Nephron progenitor cell (in vitro differentiated cells): Measurements from ENCODE around the gene SPON1.

Source experiments
- DNase-seq: peaks from one replicate; pipeline ENCODE4 v3.0.0; 2021
- H3K27ac Mint-ChIP-seq: 2 replicates; pipeline ENCODE4 v1.8.0; 2021; ENCODE audit warnings: mild to moderate bottlenecking, moderate library complexity, mixed read lengths
- H3K27me3 Mint-ChIP-seq: 2 replicates; pipeline ENCODE4 v1.8.0; 2021; ENCODE audit warnings: mild to moderate bottlenecking, low read depth, mixed read lengths; ENCODE audit not compliant: poor library complexity
- H3K36me3 Mint-ChIP-seq: 2 replicates; pipeline ENCODE4 v1.8.0; 2021; ENCODE audit warnings: low read depth, mixed read lengths
- H3K4me1 Mint-ChIP-seq: 2 replicates; pipeline ENCODE4 v1.8.0; 2021; ENCODE audit warnings: mixed read lengths
- H3K4me3 Mint-ChIP-seq: 2 replicates; pipeline ENCODE4 v1.8.0; 2021; ENCODE audit warnings: mild to moderate bottlenecking, moderate library complexity, mixed read lengths
- H3K9me3 Mint-ChIP-seq: 2 replicates; pipeline ENCODE4 v1.8.0; 2021; ENCODE audit warnings: mild to moderate bottlenecking, moderate library complexity, mixed read lengths
- CTCF ChIP-seq: fragments of 200-600 bp; sonication (generic); IDR thresholded peaks from 2 replicates; pipeline ENCODE4 v1.5.0; 2021; ENCODE audit warnings: antibody characterized with exemption

The SPON1 gene

GRCh38 chr11:14189874-14190273, 227.4 kb downstream of the SPON1 start:
- no peak overlapping the region for H3K4me3 Mint-ChIP-seq
- H3K9me3 Mint-ChIP-seq, result no peaks in the 10 kb centered on the region
- no peak for TF ChIP-seq CTCF
- H3K4me1 Mint-ChIP-seq, result peaks cover 18% of the 10 kb centered on the region
- no peak overlapping the region for H3K27ac Mint-ChIP-seq
- H3K27me3 Mint-ChIP-seq, result peaks cover 12% of the 10 kb centered on the region
- H3K36me3 Mint-ChIP-seq, result peaks cover 11% of the 10 kb centered on the region
- DNase-seq, result no peak

GRCh38 chr11:14190992-14191778, 228.7 kb downstream of the SPON1 start:
- no peak for TF ChIP-seq CTCF

GRCh38 chr11:14193644-14194043, 231.1 kb downstream of the SPON1 start:
- no peak for TF ChIP-seq CTCF
- Mint-ChIP-seq H3K27me3 (peaks cover 5% of the 10 kb centered on the region), H3K36me3 (no peaks in the 10 kb centered on the region), H3K4me3 (no peak overlapping the region), H3K9me3 (no peaks in the 10 kb centered on the region), H3K4me1 (peaks cover 23% of the 10 kb centered on the region), H3K27ac (no peak overlapping the region)
- no peak for DNase-seq

More at GRCh38 chr11:14190992-14191778, 228.7 kb downstream of the SPON1 start:
- no peaks in the 10 kb centered on the region for H3K9me3 Mint-ChIP-seq
- DNase-seq, result no peak
- no peak overlapping the region for H3K4me3 Mint-ChIP-seq
- peaks cover 7% of the 10 kb centered on the region for H3K36me3 Mint-ChIP-seq
- H3K27ac Mint-ChIP-seq, result peak overlapping the region; percentile 10
- H3K4me1 Mint-ChIP-seq, result peaks cover 21% of the 10 kb centered on the region
- H3K27me3 Mint-ChIP-seq, result peaks cover 12% of the 10 kb centered on the region

GRCh38 chr11:14202251-14203196, 240.0 kb downstream of the SPON1 start:
- no peak for DNase-seq
- Mint-ChIP-seq H3K9me3 (peaks cover 3% of the 10 kb centered on the region), H3K4me3 (no peak overlapping the region), H3K27me3 (no peaks in the 10 kb centered on the region), H3K4me1 (no peaks in the 10 kb centered on the region), H3K27ac (no peak overlapping the region), H3K36me3 (peaks cover 5% of the 10 kb centered on the region)
- TF ChIP-seq CTCF, result no peak

GRCh38 chr11:14203321-14203720, 240.8 kb downstream of the SPON1 start:
- H3K4me1 Mint-ChIP-seq, result no peaks in the 10 kb centered on the region
- no peak for TF ChIP-seq CTCF

More at GRCh38 chr11:14203321-14203720, 240.8 kb downstream of the SPON1 start:
- Mint-ChIP-seq H3K36me3 (peaks cover 5% of the 10 kb centered on the region), H3K27me3 (no peaks in the 10 kb centered on the region), H3K4me3 (no peak overlapping the region), H3K9me3 (peaks cover 3% of the 10 kb centered on the region), H3K27ac (no peak overlapping the region)
- DNase-seq, result no peak
